Mucosa of stomach (tissue), 1 donor: ENCODE results near the gene ENG.
A peak's percentile ranks its signal among the peaks of the same experiment; 100 is the strongest.

Source experiments
- H3K27me3 ChIP-seq: one replicate; pipeline ENCODE4 v1.7.0; 2013; ENCODE audit warnings: mild to moderate bottlenecking, low read length; ENCODE audit not compliant: control insufficient read depth, insufficient read depth
- H3K36me3 ChIP-seq: one replicate; pipeline ENCODE4 v1.7.0; 2013; ENCODE audit warnings: low read length; ENCODE audit not compliant: control insufficient read depth, insufficient read depth
- H3K4me1 ChIP-seq: one replicate; pipeline ENCODE4 v1.7.0; 2013; ENCODE audit warnings: mild to moderate bottlenecking, low read length; ENCODE audit not compliant: control insufficient read depth, insufficient read depth
- H3K4me3 ChIP-seq: one replicate; pipeline ENCODE4 v1.7.0; 2013; ENCODE audit warnings: low read length
- H3K9ac ChIP-seq: one replicate; pipeline ENCODE4 v1.7.0; 2013; ENCODE audit warnings: mild to moderate bottlenecking, low read length, moderate library complexity
- H3K9me3 ChIP-seq: one replicate; pipeline ENCODE4 v1.7.0; 2013; ENCODE audit warnings: mild to moderate bottlenecking, low read length, moderate library complexity; ENCODE audit not compliant: control insufficient read depth
- donor health status: Pancreatic carcinoma.

The ENG gene

DNA sequence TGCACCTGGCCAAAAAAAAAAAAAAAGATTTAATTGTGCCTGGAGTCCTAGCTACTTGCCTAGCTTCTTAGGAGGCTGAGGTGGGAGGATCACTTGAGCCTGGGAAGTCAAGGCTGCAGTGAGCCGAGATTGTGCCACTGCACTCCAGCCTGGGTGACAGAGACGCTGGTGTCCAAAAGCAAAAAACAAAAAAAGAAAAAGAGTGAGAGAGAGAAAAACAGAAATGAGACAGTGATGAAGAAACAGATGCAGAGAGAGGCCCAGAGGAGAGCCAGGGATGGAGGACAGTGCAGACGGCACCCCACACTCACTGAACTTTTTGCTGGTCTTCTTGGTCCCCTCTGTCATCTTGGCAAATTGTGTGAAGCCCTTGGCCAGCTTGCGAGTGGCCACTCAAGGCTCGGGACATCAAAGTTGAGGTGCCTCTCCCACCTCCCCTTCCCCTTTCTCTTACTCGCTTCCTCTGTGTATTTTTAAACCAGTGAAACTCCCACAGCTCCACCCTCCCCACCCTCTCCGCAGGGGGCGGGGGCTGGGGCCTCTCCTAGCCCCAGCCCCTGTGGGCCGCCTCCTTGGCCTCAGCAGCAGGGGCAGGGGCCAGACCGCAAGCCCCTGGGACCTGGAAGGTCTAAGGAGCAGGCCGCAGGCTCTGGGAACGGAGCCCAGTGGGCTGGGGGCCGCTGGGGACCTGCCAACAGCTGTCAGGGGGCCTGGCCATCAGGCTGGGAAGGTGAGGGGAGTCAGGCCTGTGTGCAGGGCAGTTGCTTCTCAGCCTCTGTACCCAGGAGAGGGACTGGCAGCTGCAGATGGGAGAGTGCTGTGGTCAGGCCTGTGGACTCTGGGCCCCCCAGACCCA, 76.0 kb downstream of the ENG start, which contains the start of gene SH2D3C:
Gene SH2D3C, minus strand, starts transcription at position 387 of the 856 bp plus-strand sequence. Its CDS starts 39 bp downstream, at position 348.
- H3K4me3 ChIP-seq, result no peak within 1 kb of the TSS
- peaks cover 4% of the 10 kb centered on the region for H3K4me1 ChIP-seq

DNA sequence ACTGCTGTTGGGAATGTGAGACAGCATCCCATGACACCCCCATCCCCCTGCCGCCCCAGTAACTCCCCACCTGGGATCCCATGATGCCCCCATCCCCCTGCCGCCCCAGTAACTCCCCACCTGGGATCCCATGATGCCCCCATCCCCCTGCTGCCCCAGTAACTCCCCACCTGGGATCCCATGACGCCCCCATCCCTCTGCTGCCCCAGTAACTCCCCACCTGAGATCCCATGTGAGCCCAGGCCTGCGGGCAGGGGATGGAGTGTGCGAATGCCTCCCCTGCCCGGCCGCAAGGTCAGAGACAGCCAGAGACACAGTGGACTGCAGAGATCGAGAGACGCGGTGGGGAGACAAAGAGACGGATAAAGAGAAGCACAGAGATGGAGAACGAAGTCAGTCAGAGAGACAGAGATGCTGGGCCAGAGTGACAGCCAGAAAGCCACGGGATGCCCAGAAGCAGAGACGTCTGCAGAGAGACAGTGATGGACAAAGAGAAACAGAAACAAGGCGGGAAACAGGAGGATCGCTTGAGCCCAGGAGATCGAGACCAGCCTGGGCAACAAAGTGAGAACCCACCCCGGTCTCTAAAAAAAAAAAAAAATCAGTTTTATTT, 77.0 kb downstream of the ENG start:
- Histone ChIP-seq H3K4me3 (no peak overlapping the region), H3K36me3 (no peaks in the 10 kb centered on the region), H3K9ac (no peak overlapping the region), H3K4me1 (peaks cover 4% of the 10 kb centered on the region), H3K27me3 (no peaks in the 10 kb centered on the region), H3K9me3 (no peaks in the 10 kb centered on the region)

More for the DNA sequence above, 76.0 kb downstream of the ENG start, which contains the start of gene SH2D3C:
- no peaks in the 10 kb centered on the region for H3K9me3 ChIP-seq
- H3K36me3 ChIP-seq, result no peaks in the 10 kb centered on the region
- no peak within 1 kb of the TSS for H3K9ac ChIP-seq
- H3K27me3 ChIP-seq, result no peaks in the 10 kb centered on the region

DNA sequence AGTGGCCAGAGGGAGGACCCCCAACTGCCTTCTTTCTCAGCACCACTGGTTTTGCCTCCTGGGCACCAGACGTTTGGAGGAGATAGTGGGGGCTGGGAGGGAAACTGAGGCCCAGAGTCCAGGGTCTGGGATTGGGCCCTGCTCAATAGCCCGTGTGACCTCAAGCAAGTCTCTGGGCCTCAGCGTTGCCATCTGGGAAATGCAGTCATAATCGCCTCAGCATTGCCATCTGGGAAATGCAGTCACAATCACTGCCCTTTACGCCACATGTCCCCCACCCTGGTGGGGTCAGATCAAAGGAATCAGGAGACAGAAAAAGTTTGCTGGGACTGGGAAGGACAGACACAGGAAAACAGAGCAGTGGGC, 77.6 kb downstream of the ENG start:
- H3K9me3 ChIP-seq, result no peaks in the 10 kb centered on the region
- no peak overlapping the region for H3K4me3 ChIP-seq
- no peaks in the 10 kb centered on the region for H3K36me3 ChIP-seq
- H3K4me1 ChIP-seq, result peaks cover 4% of the 10 kb centered on the region
- H3K9ac ChIP-seq, result no peak overlapping the region
- H3K27me3 ChIP-seq, result no peaks in the 10 kb centered on the region

DNA sequence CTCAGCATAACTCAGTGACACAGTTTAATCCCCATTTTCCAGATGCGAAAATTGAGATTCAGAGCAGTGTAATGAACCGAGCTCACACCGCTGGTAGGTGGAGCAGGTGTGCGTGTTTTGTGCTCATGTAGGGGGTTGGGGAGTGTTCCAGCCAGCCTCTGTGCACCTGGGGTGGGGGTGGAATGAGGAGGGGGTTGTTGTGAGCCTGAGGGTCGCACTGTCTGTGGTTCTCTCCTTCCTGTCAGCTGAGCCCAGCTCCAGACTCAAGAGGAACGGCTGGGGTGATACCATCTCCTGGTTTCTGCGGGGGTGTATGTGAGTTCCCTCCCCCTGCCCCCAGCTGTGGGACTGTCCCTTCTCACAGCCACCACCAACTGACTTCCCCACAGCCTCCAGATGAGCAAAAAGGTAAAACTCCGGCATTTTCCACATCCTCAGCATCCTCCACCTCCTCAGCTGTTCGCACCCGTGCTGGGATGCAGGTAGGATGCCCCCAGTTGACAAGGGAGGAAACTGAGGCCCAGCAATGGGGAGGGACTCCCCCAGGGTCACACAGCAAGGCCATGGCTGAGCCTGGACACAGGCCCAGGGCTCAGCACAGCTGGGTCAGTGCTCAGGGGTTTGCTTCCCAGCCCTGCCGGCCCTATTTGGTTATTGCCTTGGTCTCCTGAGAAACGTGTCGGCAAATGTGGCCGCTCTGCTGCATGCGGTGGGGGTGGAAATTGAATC, 78.1 kb downstream of the ENG start:
- no peaks in the 10 kb centered on the region for H3K9me3 ChIP-seq
- H3K9ac ChIP-seq, result no peak overlapping the region
- H3K4me3 ChIP-seq, result no peak overlapping the region
- H3K36me3 ChIP-seq, result no peaks in the 10 kb centered on the region
- H3K27me3 ChIP-seq, result no peaks in the 10 kb centered on the region
- peaks cover 4% of the 10 kb centered on the region for H3K4me1 ChIP-seq

DNA sequence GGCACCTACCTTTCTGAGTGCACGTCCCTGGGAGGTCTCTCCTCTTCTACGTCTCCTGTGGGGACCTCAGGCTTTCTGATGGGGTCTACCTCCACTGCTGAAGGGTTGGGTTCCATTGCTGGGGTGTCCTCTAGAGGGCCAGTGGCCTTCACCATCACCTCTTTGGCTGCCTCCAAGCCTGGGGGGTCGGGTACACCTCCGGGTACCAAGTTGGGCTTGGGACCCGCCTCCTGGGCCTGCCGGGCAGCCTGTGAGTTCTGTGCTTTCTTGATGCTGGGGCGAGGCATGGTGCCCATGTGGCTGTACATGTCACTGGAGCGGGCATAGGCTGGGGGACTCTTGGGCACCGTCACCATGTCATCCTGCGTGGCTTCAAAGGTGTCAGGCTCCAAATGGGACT, 80.5 kb downstream of the ENG start:
- H3K4me3 ChIP-seq, result no peak overlapping the region

DNA sequence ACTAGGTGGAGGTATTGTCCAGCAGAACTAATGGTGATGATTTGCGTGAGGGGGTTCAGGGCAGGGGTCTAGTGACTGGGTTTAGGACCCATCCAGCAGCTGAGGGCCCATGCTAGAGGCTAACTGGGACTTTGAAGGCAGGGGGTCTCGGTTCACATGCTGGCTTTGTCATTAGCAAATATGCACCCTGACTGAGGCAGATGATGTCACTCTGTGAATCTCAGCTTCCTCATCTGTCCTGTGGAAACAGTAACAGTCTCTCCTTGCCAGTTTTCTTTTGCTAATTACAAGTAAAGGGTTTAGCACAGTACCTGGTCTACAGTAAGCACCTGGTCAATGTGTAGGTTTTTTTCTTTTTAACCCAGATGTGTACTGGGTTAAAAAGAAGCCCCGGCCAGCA, 81.2 kb downstream of the ENG start:
- Histone ChIP-seq H3K4me1 (peaks cover 12% of the 10 kb centered on the region), H3K9ac (no peak overlapping the region)

More for the DNA sequence above, 80.5 kb downstream of the ENG start:
- Histone ChIP-seq H3K36me3 (no peaks in the 10 kb centered on the region), H3K9me3 (no peaks in the 10 kb centered on the region), H3K4me1 (peaks cover 16% of the 10 kb centered on the region), H3K27me3 (no peaks in the 10 kb centered on the region), H3K9ac (no peak overlapping the region)

DNA sequence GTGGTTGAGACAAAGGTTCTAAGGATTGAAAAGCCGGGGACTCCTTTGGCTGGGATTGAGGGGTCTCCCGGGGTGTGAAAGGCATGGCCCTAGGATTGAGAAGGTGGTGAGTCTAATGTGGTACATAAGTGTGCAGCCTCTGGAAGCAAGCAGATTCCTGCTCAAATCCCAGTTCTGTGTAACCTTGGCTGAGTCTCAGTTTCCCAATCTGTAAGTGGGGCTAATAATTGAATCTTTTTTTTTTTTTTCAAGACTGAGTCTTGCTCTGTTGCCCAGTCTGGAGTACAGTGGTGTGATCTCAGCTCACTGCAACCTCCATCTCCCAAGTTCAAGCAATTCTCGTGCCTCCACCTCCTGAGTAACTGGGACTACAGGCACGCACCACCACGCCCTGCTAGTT, 81.9 kb downstream of the ENG start:
- no peak overlapping the region for H3K9ac ChIP-seq
- H3K27me3 ChIP-seq, result no peaks in the 10 kb centered on the region
- no peak overlapping the region for H3K4me3 ChIP-seq
- peaks cover 12% of the 10 kb centered on the region for H3K4me1 ChIP-seq
- no peaks in the 10 kb centered on the region for H3K9me3 ChIP-seq
- H3K36me3 ChIP-seq, result no peaks in the 10 kb centered on the region

More for the DNA sequence above, 81.2 kb downstream of the ENG start:
- Histone ChIP-seq H3K4me3 (no peak overlapping the region), H3K36me3 (no peaks in the 10 kb centered on the region), H3K9me3 (no peaks in the 10 kb centered on the region), H3K27me3 (no peaks in the 10 kb centered on the region)

DNA sequence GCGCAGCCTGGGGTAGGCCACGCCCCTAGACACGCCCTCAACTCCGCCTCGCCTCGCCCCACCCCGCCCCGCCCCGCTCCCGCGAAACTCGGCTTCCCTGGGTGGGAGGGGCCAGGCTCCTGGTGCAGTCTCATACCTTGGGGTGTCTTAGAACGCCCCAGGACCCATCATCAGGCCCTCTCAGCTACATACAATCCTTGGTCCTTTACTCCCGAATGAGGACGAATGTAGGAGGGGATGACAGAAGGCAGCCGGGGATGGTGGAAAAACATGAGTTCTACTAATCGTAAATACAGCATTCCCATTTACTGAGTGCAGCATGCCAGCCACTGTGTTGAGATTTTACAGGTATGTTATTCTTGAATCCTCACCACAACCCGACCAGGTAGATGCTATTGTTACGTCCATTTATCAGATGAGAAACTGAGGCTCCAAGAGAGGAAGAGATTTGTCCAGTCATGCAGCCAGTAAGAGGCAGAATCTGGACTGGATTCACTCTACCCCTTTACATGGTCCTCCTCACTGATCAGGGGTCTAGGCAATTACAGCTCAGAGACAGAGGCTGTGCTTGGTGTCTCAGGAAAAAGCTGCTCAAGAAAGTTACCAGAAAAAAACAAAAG, 82.8 kb downstream of the ENG start:
- H3K36me3 ChIP-seq, result no peaks in the 10 kb centered on the region

DNA sequence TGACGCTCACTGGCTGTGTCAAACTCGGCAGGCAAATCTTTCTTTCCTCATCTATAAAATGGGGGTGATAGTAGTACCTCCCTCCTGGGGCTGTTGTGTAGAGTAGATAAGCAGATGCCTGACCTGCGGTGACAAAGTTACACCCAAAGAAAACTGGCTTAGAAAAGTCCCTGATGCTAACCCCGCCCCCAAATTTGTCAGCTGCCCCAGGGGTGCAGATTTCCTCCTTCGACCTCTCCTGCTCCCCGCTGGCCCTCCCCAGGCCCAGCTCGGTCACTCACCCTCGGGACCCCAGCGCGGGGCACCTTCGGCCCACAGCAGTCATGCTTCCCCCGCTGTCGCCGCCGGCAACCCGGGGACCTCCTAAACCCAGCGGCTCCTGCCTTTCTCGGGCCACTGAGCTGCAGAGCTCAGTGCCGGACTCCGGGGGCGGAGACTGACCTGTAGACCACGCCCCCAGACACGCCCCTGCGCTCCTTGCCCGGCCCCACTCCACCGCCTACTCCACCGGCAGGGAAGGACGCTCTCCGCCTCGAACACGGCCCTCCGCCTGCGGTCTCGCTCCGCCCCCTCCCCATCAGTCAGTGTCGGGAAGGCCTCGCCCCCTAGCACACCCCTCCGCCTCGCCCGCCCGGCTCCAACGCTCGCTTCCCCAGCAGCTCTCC, 83.4 kb downstream of the ENG start:
- H3K9me3 ChIP-seq, result no peaks in the 10 kb centered on the region
- peaks cover 12% of the 10 kb centered on the region for H3K4me1 ChIP-seq
- H3K27me3 ChIP-seq, result no peaks in the 10 kb centered on the region
- H3K9ac ChIP-seq, result peak overlapping the region; percentile 50
- peak overlapping the region; percentile 14 for H3K4me3 ChIP-seq
- H3K36me3 ChIP-seq, result no peaks in the 10 kb centered on the region

More for the DNA sequence above, 82.8 kb downstream of the ENG start:
- Histone ChIP-seq H3K9ac (no peak overlapping the region), H3K4me1 (peaks cover 12% of the 10 kb centered on the region), H3K27me3 (no peaks in the 10 kb centered on the region), H3K4me3 (no peak overlapping the region), H3K9me3 (no peaks in the 10 kb centered on the region)

DNA sequence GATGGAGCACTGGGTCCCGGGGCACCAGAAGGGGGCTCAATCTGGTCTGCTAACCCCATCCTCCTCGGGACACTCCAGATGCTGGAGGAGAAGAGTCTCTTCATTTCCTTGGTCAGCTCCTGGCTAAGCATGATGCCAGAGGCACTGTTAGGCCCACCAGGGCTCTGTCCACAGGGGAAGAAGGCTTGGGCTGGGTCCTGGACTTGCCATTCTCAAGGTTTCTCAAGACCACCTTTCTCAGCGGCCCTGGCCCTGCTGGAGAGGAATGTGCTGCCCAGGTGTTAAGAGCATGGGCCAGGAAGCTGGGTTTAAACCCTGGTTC, 83.9 kb downstream of the ENG start:
- H3K27me3 ChIP-seq, result no peaks in the 10 kb centered on the region
- H3K4me3 ChIP-seq, result peak overlapping the region; percentile 14
- peak overlapping the region; percentile 50 for H3K9ac ChIP-seq
- no peaks in the 10 kb centered on the region for H3K36me3 ChIP-seq
- peaks cover 12% of the 10 kb centered on the region for H3K4me1 ChIP-seq
- H3K9me3 ChIP-seq, result no peaks in the 10 kb centered on the region

DNA sequence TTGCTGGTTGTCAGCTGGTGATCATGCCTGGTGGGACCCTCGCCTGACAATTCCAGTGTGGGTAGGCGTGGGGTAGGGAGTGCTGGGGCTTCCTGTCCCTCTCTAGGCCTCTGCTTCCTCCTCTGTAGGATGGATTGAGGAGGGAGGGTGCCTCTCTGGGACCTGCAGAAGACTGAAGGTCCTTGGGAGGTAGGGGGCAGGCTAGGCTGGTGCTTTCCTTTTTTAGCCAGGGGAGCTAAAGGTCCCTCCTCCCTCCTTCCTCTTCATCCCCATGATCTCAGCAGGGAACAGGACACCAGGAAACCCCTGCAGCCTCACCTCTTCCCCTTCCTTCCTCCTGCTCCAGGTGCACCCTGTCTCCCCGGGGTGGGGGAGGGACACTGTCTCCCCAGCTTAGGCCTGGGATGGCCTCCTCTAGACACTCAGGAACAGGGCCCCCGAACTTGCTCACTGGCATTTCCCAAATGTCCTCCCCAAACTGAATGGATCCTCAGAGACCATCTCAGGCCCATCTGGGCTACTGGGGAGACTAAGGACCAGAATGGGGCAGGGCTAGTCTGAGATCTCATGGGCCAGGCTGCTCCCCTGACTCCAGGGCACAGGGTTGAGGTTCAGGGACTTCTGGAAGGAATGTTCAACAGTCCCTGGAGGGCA, 84.4 kb downstream of the ENG start:
- H3K9ac ChIP-seq, result peak overlapping the region; percentile 50

More for the DNA sequence above, 84.4 kb downstream of the ENG start:
- Histone ChIP-seq H3K36me3 (no peaks in the 10 kb centered on the region), H3K4me1 (peaks cover 12% of the 10 kb centered on the region), H3K9me3 (no peaks in the 10 kb centered on the region), H3K27me3 (no peaks in the 10 kb centered on the region), H3K4me3 (peak overlapping the region; percentile 14)
